ENCODE data around the gene EGLN2. TPM values are rescaled to one million over a fixed set of nuclear protein-coding genes. Genes with fewer than 3 reads are reported as not detected.
"Not testable (repeated sequence)": the region's sequence is repeated elsewhere in the genome, so short reads cannot be mapped to it uniquely, and the experiment has no call there.

The EGLN2 gene
- total RNA-seq, 1 donor from 2014 or later, result 108 TPM

DNA sequence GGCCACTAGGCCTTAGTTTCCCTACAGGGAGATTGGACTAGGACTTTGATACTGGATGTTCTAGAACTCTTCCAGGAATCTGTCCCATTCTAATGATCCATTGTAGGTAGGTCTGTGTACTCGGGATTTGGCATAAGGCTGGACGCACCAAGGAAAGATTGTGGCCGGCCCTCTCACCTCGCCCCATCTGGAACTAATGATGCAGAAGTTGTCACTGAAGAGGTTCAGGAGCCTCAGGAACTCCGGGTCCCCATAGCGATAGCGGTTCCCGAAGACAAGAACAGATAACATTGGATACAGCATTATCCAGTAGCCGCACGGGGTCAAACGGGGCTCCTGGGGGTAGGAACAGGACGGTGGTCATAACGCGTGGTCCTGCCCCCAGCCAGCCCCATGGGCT is 11.2 kb downstream of the EGLN2 start:
- peak overlapping the region; percentile 64 for H3K27ac Mint-ChIP-seq
- H3K36me3 Mint-ChIP-seq, result peaks cover 2% of the 10 kb centered on the region
- peaks cover 63% of the 10 kb centered on the region for H3K4me1 Mint-ChIP-seq
- no peaks in the 10 kb centered on the region for H3K27me3 Mint-ChIP-seq (ENCODE audit: low read depth)
- TF ChIP-seq, protein P1, sequence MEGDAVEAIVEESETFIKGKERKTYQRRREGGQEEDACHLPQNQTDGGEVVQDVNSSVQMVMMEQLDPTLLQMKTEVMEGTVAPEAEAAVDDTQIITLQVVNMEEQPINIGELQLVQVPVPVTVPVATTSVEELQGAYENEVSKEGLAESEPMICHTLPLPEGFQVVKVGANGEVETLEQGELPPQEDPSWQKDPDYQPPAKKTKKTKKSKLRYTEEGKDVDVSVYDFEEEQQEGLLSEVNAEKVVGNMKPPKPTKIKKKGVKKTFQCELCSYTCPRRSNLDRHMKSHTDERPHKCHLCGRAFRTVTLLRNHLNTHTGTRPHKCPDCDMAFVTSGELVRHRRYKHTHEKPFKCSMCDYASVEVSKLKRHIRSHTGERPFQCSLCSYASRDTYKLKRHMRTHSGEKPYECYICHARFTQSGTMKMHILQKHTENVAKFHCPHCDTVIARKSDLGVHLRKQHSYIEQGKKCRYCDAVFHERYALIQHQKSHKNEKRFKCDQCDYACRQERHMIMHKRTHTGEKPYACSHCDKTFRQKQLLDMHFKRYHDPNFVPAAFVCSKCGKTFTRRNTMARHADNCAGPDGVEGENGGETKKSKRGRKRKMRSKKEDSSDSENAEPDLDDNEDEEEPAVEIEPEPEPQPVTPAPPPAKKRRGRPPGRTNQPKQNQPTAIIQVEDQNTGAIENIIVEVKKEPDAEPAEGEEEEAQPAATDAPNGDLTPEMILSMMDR (IDR thresholded peaks at IDR 0.05; ENCODE audit: unreplicated experiment), result no peak
- no peaks in the 10 kb centered on the region for H3K9me3 Mint-ChIP-seq
- DNase-seq (ENCODE audit: low spot score in 2 of 2, unreplicated experiment in 2 of 2), result no peak
- peak overlapping the region; percentile 94 for H3K4me3 Mint-ChIP-seq

DNA sequence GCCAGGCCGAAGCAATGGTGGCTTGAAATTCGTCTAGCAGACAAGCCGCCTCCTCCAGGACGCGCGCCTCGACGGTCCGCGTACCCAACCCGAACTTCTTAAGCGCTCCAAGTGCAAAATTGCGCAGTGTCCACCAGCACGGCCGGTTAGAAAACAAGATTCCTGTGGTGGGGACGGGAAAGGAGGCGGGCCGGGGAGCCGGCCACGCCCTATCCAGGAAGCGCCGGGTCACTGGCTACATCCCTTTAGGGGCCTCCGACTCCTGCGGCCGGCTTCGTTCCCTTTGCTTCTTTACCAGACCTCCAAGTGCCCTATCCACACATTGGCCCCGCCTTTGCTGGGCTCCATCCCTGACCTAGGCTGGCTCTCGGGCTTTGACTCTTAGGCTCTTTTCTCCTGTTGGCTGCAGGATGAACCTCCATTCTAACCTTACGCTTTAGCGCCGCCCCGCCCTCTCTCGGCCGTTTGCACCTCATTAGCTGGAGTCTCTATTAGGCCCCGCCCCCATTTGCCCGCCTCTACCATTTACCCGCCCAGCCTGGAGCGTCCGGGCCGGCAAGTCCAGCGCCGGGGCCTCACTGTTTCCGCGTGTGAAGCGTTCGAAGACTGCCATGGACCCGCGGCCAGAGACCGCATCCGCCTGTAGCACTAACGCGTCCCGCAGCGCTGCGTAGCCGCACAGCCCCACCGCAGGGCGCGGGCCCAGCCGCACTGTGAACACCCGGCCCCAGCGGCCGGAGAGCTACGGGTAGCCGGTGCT is 11.8 kb downstream of the EGLN2 start:
- Mint-ChIP-seq H3K4me3 (peak overlapping the region; percentile 94), H3K4me1 (peaks cover 64% of the 10 kb centered on the region), H3K27ac (peak overlapping the region; percentile 96)
- H3K9me3 Mint-ChIP-seq; H3K36me3 Mint-ChIP-seq; H3K27me3 Mint-ChIP-seq (ENCODE audit: low read depth): not testable (repeated sequence)
- DNase-seq (ENCODE audit: low spot score in 2 of 2, unreplicated experiment in 2 of 2), result peak; percentile 58 to 79

DNA sequence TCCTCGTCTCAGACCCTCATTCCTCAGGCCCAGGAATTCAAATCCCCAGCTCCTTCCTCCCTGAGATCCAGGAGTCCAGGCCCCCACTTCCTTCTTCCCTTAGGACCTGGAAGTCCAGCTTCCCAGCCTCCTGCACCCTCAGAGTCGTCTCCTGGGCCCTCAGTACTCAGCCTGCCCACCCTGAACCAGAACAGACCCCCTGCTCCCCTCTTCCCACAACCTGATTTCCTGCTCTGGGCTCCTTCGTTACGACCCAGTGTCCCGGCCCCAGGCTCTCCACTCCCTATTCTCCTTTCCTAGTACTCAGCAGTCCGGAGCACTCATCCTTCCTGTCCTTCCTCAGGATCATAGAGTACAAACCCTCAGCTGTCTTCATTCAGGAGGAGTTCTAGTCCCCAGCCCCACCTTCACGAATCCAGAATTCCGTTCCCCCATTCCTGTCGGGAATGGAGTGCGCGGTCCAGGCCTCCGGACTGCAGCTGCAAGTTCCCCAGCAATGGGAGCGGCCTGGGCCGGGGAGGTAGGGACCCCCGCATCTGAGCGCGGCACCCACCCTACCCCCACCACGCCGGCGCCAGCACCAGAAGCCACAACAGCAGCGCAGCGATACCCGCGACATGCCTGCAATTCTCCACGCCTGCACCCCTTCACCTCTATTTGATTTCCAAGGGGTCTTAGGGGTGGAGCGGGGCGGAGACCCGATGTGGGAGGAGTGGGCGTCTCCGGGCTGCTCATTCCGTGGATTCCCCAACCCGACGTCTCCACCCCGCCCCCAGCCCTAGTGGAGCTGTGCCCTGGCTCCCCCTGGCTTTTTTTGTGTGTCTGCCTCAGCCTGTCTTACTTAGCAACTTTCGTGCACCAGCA is 12.7 kb downstream of the EGLN2 start:
- H3K4me1 Mint-ChIP-seq, result peaks cover 57% of the 10 kb centered on the region
- peak overlapping the region; percentile 96 for H3K27ac Mint-ChIP-seq
- peak overlapping the region; percentile 94 for H3K4me3 Mint-ChIP-seq
- TF ChIP-seq, protein P1 (IDR thresholded peaks at IDR 0.05; ENCODE audit: unreplicated experiment), result no peak
- peaks cover 3% of the 10 kb centered on the region for H3K27me3 Mint-ChIP-seq (ENCODE audit: low read depth)
- DNase-seq (ENCODE audit: low spot score in 2 of 2, unreplicated experiment in 2 of 2), result peak in 1 of 2 experiments; percentile 67
- peaks cover 2% of the 10 kb centered on the region for H3K36me3 Mint-ChIP-seq
- H3K9me3 Mint-ChIP-seq, result no peaks in the 10 kb centered on the region

DNA sequence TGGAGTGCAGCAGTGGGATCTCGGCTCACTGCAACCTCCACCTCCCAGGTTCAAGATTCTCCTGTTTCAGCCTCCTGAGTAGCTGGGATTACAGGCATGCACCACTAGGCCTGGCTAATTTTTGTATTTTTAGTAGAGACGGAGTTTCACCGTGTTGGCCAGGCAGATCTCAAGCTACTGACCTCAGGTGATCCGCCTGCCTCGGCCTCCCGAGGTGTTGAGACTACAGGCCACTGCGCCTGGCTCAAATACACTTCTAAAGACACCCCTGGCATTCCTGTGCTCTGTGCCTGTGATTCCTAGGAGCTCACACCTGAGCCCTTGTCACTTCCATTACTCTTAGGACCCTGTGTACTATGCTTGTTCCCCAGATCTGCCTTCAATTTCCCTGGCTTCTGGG is 13.6 kb downstream of the EGLN2 start:
- Mint-ChIP-seq H3K4me1 (peaks cover 50% of the 10 kb centered on the region), H3K27ac (peak overlapping the region; percentile 96), H3K4me3 (peak overlapping the region; percentile 94)
- H3K9me3 Mint-ChIP-seq; DNase-seq (ENCODE audit: low spot score in 2 of 2, unreplicated experiment in 2 of 2); H3K27me3 Mint-ChIP-seq (ENCODE audit: low read depth); H3K36me3 Mint-ChIP-seq: not testable (repeated sequence)

DNA sequence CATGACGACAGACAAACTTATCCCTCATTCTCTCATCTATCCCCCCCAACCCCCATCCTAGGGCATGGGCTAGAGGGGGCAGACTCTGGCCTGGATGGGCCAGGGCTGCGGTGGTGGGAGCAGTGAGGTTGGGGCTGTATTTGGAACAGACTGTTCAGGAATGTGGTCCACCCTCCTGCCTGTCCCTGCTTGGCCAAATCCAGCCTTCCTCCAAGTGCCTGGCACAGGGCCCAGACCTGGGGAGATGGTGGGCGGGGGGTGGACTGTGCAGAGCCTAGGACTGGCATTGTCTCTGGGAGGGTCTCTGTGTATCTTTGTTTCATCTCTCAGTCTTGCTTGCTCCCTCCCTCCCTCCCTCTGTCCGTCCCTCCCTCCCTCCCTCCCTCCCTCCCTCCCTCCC is 14.2 kb downstream of the EGLN2 start:
- TF ChIP-seq, protein P1 (IDR thresholded peaks at IDR 0.05; ENCODE audit: unreplicated experiment), result no peak
- peak overlapping the region; percentile 94 for H3K4me3 Mint-ChIP-seq
- H3K9me3 Mint-ChIP-seq, result no peaks in the 10 kb centered on the region
- H3K27ac Mint-ChIP-seq, result peak overlapping the region; percentile 96
- H3K36me3 Mint-ChIP-seq, result no peaks in the 10 kb centered on the region
- DNase-seq (ENCODE audit: low spot score in 2 of 2, unreplicated experiment in 2 of 2), result no peak
- H3K27me3 Mint-ChIP-seq (ENCODE audit: low read depth), result peaks cover 3% of the 10 kb centered on the region
- peaks cover 46% of the 10 kb centered on the region for H3K4me1 Mint-ChIP-seq

DNA sequence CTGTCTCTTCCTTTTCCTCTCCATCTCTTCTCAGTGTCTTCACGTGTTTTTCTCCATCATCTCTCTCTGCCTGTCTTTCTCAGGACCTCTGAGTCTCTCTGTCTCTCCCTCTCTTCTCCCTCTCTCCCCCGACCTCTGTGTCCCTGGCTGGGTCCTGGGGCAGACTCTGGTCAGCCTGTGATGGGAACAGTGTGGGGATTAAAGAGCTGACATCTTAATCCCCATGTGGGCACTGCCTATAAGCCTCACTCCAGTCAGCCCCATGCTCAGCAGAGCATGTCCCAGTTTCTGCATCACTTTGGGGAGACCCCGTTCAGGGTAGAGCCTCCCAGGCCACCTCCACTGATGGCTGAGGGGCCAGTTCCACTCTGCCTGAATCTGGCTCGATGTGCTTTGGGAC is 16.2 kb downstream of the EGLN2 start:
- H3K36me3 Mint-ChIP-seq, result no peaks in the 10 kb centered on the region
- H3K4me3 Mint-ChIP-seq, result no peak overlapping the region
- TF ChIP-seq, protein P1 (IDR thresholded peaks at IDR 0.05; ENCODE audit: unreplicated experiment), result no peak
- DNase-seq (ENCODE audit: low spot score in 2 of 2, unreplicated experiment in 2 of 2), result no peak
- H3K27me3 Mint-ChIP-seq (ENCODE audit: low read depth), result peaks cover 3% of the 10 kb centered on the region
- H3K27ac Mint-ChIP-seq, result peak overlapping the region; percentile 64
- H3K4me1 Mint-ChIP-seq, result peaks cover 49% of the 10 kb centered on the region
- H3K9me3 Mint-ChIP-seq, result no peaks in the 10 kb centered on the region

DNA sequence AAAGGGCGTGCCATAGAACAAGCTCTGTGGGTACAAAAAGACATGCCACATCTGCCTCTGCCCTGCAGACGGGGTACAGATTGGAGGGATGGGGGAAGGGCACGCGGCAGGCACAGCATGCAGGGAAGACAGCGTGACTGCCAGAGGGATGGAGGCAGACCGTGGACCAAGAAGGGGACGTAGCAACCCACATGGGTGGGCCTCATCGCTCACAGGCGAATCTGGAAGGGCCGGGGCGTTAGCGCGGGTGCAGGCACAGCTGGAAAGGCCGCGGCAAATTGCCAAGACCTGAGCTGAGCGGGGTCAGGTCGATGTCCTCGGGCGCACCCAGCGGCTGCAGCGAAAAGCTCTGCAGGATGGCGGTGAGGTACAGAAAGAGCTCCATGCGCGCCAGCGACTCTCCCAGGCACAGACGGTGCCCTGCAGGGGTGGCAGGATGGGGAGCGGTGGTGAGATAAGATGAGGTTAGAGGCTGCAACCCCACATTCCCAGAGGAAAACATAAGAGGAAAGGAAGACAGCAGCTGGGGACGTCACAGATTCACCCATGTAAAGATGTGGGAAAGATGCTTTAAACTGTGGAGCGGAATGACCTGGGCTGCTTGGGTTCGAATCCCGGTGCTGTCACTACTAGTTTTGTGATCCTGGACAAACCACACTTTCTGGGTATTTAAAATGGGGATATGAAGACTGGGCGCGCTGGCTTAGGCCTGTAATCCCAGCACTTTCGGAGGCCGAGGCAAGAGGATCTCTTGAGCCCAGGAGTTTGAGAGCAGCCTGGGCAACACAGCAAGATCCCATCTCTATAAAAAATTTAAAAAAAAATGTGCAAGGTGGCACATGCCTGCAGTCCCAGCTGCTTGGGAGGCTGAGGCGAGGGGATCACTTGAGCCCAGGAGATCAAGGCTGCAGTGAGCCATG is 19.7 kb downstream of the EGLN2 start:
- peak overlapping the region; percentile 17 for H3K27ac Mint-ChIP-seq
- peak in 1 of 2 experiments; percentile 72 for DNase-seq (ENCODE audit: low spot score in 2 of 2, unreplicated experiment in 2 of 2)
- H3K36me3 Mint-ChIP-seq; H3K27me3 Mint-ChIP-seq (ENCODE audit: low read depth); H3K9me3 Mint-ChIP-seq: not testable (repeated sequence)
- H3K4me1 Mint-ChIP-seq, result peaks cover 40% of the 10 kb centered on the region
- peak overlapping the region; percentile 38 for H3K4me3 Mint-ChIP-seq

All from mesothelial cell of epicardium (in vitro differentiated cells).